GM12878 (cell line): ENCODE measurements around the gene LTB4R2.
A peak's percentile ranks its signal among the peaks of the same experiment; 100 is the strongest.

ENCODE experiments used
- BCL3 ChIP-seq: IDR thresholded peaks from 2 replicates; pipeline ENCODE4 v1.6.1; 2011; ENCODE audit warnings: borderline replicate concordance, low read depth, mild to moderate bottlenecking, moderate library complexity, low read length; ENCODE audit not compliant: insufficient read depth, poor library complexity, severe bottlenecking
- EP300 ChIP-seq, 2 experiments: fragments of 150-350 bp in 1 of 2; IDR thresholded peaks; 2 replicates each; pipeline ENCODE4 v1.6.1; 2011 to 2012; ENCODE audit warnings: low read depth in 2 of 2, low read length in 2 of 2, borderline replicate concordance in 1 of 2, improper control_type of control experiment in 1 of 2, inconsistent platforms in 1 of 2; ENCODE audit not compliant: control insufficient read depth in 1 of 2
- HDGF ChIP-seq: fragments of 450-650 bp; IDR thresholded peaks from 2 replicates; pipeline ENCODE4 v1.6.1; 2016; ENCODE audit warnings: antibody characterized with exemption
- MAX ChIP-seq: IDR thresholded peaks from 2 replicates; pipeline ENCODE4 v1.6.1; 2012; ENCODE audit warnings: low read depth, low read length, improper control_type of control experiment
- NRF1 ChIP-seq: conservative IDR thresholded peaks from 2 replicates; pipeline ENCODE4 v1.6.1; 2011; ENCODE audit warnings: mild to moderate bottlenecking, low read depth, low read length, improper control_type of control experiment
- POLR2A ChIP-seq: IDR thresholded peaks from 2 replicates; pipeline ENCODE4 v1.6.1; 2011; ENCODE audit warnings: low read depth, mild to moderate bottlenecking, low read length
- POLR2AphosphoS5 ChIP-seq: IDR thresholded peaks from 2 replicates; pipeline ENCODE4 v1.6.1; 2011; ENCODE audit warnings: mild to moderate bottlenecking, low read length, inconsistent platforms
- RAD51 ChIP-seq: fragments of 450-650 bp; IDR thresholded peaks from 2 replicates; pipeline ENCODE4 v1.6.1; 2016; ENCODE audit warnings: moderate library complexity, mild to moderate bottlenecking, inconsistent platforms
- SIX5 ChIP-seq: IDR thresholded peaks from 2 replicates; pipeline ENCODE4 v1.6.1; 2011; ENCODE audit warnings: mild to moderate bottlenecking, low read depth, low read length, moderate library complexity; ENCODE audit not compliant: severe bottlenecking
- SRF ChIP-seq, 2 experiments: IDR thresholded peaks; 2 replicates each; pipeline ENCODE4 v1.6.1; 2011; ENCODE audit warnings: low read depth in 2 of 2, low read length in 2 of 2, mild to moderate bottlenecking in 1 of 2, moderate library complexity in 1 of 2
- TARDBP ChIP-seq: IDR thresholded peaks from 2 replicates; pipeline ENCODE4 v1.6.1; 2016; ENCODE audit warnings: borderline replicate concordance
- TF ChIP-seq, protein P1 (sequence below), 3 experiments: IDR thresholded peaks in 2 of 3; conservative IDR thresholded peaks in 1 of 3; 2 replicates each; pipeline ENCODE4 v1.5.1; 2011; ENCODE audit warnings: low read depth in 3 of 3, low read length in 3 of 3, mild to moderate bottlenecking in 3 of 3, control low read depth in 2 of 3, moderate library complexity in 2 of 3, inconsistent platforms in 1 of 3, mixed read lengths in 1 of 3; ENCODE audit not compliant: control insufficient read depth in 2 of 3, insufficient read depth in 1 of 3; ENCODE audit errors: extremely low read depth in 1 of 3

DNA sequence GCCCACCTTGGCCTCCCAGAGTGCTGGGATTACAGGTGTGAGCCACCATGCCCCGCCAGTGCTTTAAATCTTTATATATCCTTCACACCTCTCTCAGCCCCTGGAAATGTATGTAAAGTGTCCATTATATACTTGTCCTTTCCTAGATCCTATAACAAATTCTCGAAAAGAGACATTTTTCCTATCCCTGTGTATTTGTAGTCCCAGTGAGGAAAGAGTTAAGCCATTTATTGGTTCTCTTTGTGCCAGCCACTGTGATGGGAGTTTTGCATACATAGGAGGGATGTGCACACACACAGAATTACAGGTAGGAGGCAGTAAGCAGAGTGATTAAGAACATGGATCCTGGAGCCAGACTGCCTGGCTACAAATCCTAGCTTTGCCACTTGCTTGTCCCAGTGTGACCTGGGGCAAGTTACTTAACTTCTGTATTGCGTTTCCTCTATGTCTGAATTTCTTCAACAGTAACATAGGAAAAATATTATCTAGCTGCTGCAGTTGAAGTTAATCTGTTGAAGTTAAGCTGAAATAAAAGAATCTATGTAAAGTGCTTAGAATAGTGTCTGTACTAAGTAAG, 36.4 kb upstream of the LTB4R2 start:
- no peak for TF ChIP-seq POLR2A
- no peak for TF ChIP-seq NRF1
- TF ChIP-seq MAX: no peak
- no peak for TF ChIP-seq SRF (IDR thresholded peaks at IDR 0.05; ENCODE audit: low read depth in 2 of 2, low read length in 2 of 2)
- no peak for TF ChIP-seq POLR2AphosphoS5
- TF ChIP-seq, protein P1, sequence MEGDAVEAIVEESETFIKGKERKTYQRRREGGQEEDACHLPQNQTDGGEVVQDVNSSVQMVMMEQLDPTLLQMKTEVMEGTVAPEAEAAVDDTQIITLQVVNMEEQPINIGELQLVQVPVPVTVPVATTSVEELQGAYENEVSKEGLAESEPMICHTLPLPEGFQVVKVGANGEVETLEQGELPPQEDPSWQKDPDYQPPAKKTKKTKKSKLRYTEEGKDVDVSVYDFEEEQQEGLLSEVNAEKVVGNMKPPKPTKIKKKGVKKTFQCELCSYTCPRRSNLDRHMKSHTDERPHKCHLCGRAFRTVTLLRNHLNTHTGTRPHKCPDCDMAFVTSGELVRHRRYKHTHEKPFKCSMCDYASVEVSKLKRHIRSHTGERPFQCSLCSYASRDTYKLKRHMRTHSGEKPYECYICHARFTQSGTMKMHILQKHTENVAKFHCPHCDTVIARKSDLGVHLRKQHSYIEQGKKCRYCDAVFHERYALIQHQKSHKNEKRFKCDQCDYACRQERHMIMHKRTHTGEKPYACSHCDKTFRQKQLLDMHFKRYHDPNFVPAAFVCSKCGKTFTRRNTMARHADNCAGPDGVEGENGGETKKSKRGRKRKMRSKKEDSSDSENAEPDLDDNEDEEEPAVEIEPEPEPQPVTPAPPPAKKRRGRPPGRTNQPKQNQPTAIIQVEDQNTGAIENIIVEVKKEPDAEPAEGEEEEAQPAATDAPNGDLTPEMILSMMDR (IDR thresholded peaks at IDR 0.05 in 2 of 3, conservative IDR thresholded peaks at IDR 0.05 in 1 of 3; ENCODE audit: control insufficient read depth in 2 of 3, extremely low read depth in 1 of 3, insufficient read depth in 1 of 3, low read depth in 3 of 3, low read length in 3 of 3): peak; percentile 12 to 26 (median 13); a peak in 2 of 6 replicates
- no peak for TF ChIP-seq EP300 (IDR thresholded peaks at IDR 0.05; ENCODE audit: borderline replicate concordance in 1 of 2, control insufficient read depth in 1 of 2, low read depth in 2 of 2, low read length in 2 of 2)
- TF ChIP-seq SIX5: no peak
- TF ChIP-seq HDGF: no peak
- no peak for TF ChIP-seq TARDBP
- no peak for TF ChIP-seq BCL3
- TF ChIP-seq RAD51: no peak
